IMR-90 (cell line): ENCODE data around the gene GPR37. TPM values are rescaled to one million over a fixed set of nuclear protein-coding genes. Genes with fewer than 3 reads are reported as not detected.
A peak's percentile ranks its signal among the peaks of the same experiment; 100 is the strongest.

Experiments used
- ATAC-seq: fragments of 200-7000 bp; cut with Tn5 transposase; 2 replicates; pipeline ENCODE4 v1.9.1; 2020; ENCODE audit warnings: low read depth, mild to moderate bottlenecking, moderate library complexity
- BruUV-seq: library from RNA; stranded (reverse); fragments of 400-500 nt; replicated peaks from 2 replicates; lab custom pipeline; 2021; lab: Mats Ljungman, UMichigan
- CTCF ChIA-PET: fragments of 300-600 bp; formaldehyde crosslinking; extraction: SDS; loops from one replicate; lab custom pipeline; 2021; ENCODE audit warnings: antibody characterized with exemption; lab: Yijun Ruan, JAX
- POLR2A ChIA-PET: fragments of 300-600 bp; sonication (Branson Sonifier 250); formaldehyde crosslinking; loops from one replicate; lab custom pipeline; 2022; ENCODE audit warnings: antibody characterized with exemption; ENCODE audit not compliant: unreplicated experiment; lab: Charles Lee
- DNase-seq: peaks from one replicate; pipeline ENCODE4 v3.0.0; 2013
- H2AFZ ChIP-seq: replicated peaks from 2 replicates; pipeline ENCODE3; 2013; ENCODE audit warnings: low read length, mild to moderate bottlenecking; ENCODE audit not compliant: poor library complexity
- H2AK5ac ChIP-seq: 2 replicates; pipeline ENCODE4 v1.6.1; 2013; ENCODE audit warnings: low read depth, low read length, inconsistent platforms
- H2AK9ac ChIP-seq: replicated peaks from 2 replicates; pipeline ENCODE3; 2013; ENCODE audit warnings: mild to moderate bottlenecking, low read depth, low read length, moderate library complexity; ENCODE audit not compliant: poor library complexity
- H2BK120ac ChIP-seq: 2 replicates; pipeline ENCODE4 v1.6.1; 2013; ENCODE audit warnings: low read depth, low read length, inconsistent platforms
- H2BK15ac ChIP-seq: 3 replicates; pipeline ENCODE4 v1.6.1; 2013; ENCODE audit warnings: low read depth, low read length, inconsistent platforms
- H2BK20ac ChIP-seq: 2 replicates; pipeline ENCODE4 v1.6.1; 2013; ENCODE audit warnings: low read depth, mild to moderate bottlenecking, inconsistent platforms, low read length, moderate library complexity
- H2BK5ac ChIP-seq: 2 replicates; pipeline ENCODE4 v1.6.1; 2013; ENCODE audit warnings: mild to moderate bottlenecking, low read depth, low read length, inconsistent platforms; ENCODE audit not compliant: poor library complexity, severe bottlenecking
- H3K14ac ChIP-seq: replicated peaks from 2 replicates; pipeline ENCODE4 v1.6.1; 2013; ENCODE audit warnings: low read depth, low read length, inconsistent platforms
- H3K18ac ChIP-seq: 2 replicates; pipeline ENCODE4 v1.6.1; 2013; ENCODE audit warnings: low read depth, low read length, control low read depth
- H3K23ac ChIP-seq: 2 replicates; pipeline ENCODE4 v1.6.1; 2013; ENCODE audit warnings: low read depth, low read length, inconsistent platforms
- H3K27ac ChIP-seq: 2 replicates; pipeline ENCODE4 v1.5.1; 2013; ENCODE audit warnings: mild to moderate bottlenecking, control low read depth, low read length; ENCODE audit not compliant: insufficient read depth
- H3K27me3 ChIP-seq: 2 replicates; pipeline ENCODE4 v1.6.1; 2013; ENCODE audit warnings: low read length; ENCODE audit not compliant: control insufficient read depth, insufficient read depth
- H3K36me3 ChIP-seq: 2 replicates; pipeline ENCODE4 v1.6.1; 2013; ENCODE audit warnings: low read length, mixed read lengths; ENCODE audit not compliant: control insufficient read depth, insufficient read depth
- H3K4ac ChIP-seq: 2 replicates; pipeline ENCODE4 v1.6.1; 2013; ENCODE audit warnings: low read depth, low read length, inconsistent platforms
- H3K4me1 ChIP-seq: 2 replicates; pipeline ENCODE4 v1.6.1; 2013; ENCODE audit warnings: low read length, mixed read lengths; ENCODE audit not compliant: control insufficient read depth, insufficient read depth
- H3K4me2 ChIP-seq: 2 replicates; pipeline ENCODE4 v1.6.1; 2013; ENCODE audit warnings: low read depth, mild to moderate bottlenecking, control low read depth, low read length, moderate library complexity
- H3K4me3 ChIP-seq: 2 replicates; pipeline ENCODE4 v1.5.1; 2013; ENCODE audit warnings: low read depth, mild to moderate bottlenecking, control low read depth, low read length, moderate library complexity; ENCODE audit not compliant: insufficient read depth
- H3K56ac ChIP-seq: 2 replicates; pipeline ENCODE4 v1.6.1; 2013; ENCODE audit warnings: low read length, inconsistent platforms; ENCODE audit not compliant: insufficient read depth; ENCODE audit errors: extremely low read depth
- H3K79me1 ChIP-seq, 2 experiments: 2 replicates each; pipeline ENCODE4 v1.6.1; 2013; ENCODE audit warnings: low read length in 2 of 2, inconsistent platforms in 1 of 2, low read depth in 1 of 2
- H3K9ac ChIP-seq: 2 replicates; pipeline ENCODE4 v1.6.1; 2013; ENCODE audit warnings: low read depth, low read length, control low read depth
- H3K9me1 ChIP-seq: 2 replicates; pipeline ENCODE4 v1.6.1; 2013; ENCODE audit warnings: low read length, inconsistent platforms; ENCODE audit not compliant: insufficient read depth
- H3K9me3 ChIP-seq: 2 replicates; pipeline ENCODE4 v1.6.1; 2013; ENCODE audit warnings: low read length; ENCODE audit not compliant: control insufficient read depth, insufficient read depth
- H4K20me1 ChIP-seq: 2 replicates; pipeline ENCODE4 v1.6.1; 2013; ENCODE audit warnings: low read length, inconsistent platforms; ENCODE audit not compliant: insufficient read depth
- H4K5ac ChIP-seq: 2 replicates; pipeline ENCODE4 v1.6.1; 2013; ENCODE audit warnings: mild to moderate bottlenecking, low read depth, low read length, control low read depth
- H4K8ac ChIP-seq, 2 experiments: 2 replicates each; pipeline ENCODE4 v1.6.1; 2013; ENCODE audit warnings: low read depth in 2 of 2, low read length in 2 of 2, control low read depth in 1 of 2, inconsistent platforms in 1 of 2
- H4K91ac ChIP-seq: 2 replicates; pipeline ENCODE4 v1.6.1; 2013; ENCODE audit warnings: low read depth, low read length, inconsistent platforms; ENCODE audit not compliant: insufficient read depth
- CHD1 ChIP-seq: IDR thresholded peaks from 2 replicates; pipeline ENCODE4 v1.6.1; 2012; ENCODE audit warnings: low read depth, low read length, improper control_type of control experiment
- CTCF ChIP-seq: conservative IDR thresholded peaks from 2 replicates; pipeline ENCODE4 v1.5.1; 2012; ENCODE audit warnings: mild to moderate bottlenecking, low read depth, low read length, improper control_type of control experiment
- MAFK ChIP-seq: IDR thresholded peaks from 2 replicates; pipeline ENCODE4 v1.6.1; 2012; ENCODE audit warnings: low read depth, low read length, improper control_type of control experiment
- NFE2L2 ChIP-seq: fragments of 150-350 bp; IDR thresholded peaks from 2 replicates; pipeline ENCODE4 v1.6.1; 2016; ENCODE audit warnings: low read depth, mild to moderate bottlenecking, low read length
- POLR2A ChIP-seq: IDR thresholded peaks from 2 replicates; pipeline ENCODE4 v1.6.1; 2012; ENCODE audit warnings: mild to moderate bottlenecking, low read depth, low read length
- RCOR1 ChIP-seq: IDR thresholded peaks from 2 replicates; pipeline ENCODE4 v1.6.1; 2012; ENCODE audit warnings: mild to moderate bottlenecking, low read length, improper control_type of control experiment; ENCODE audit not compliant: insufficient replicate concordance
- SMC3 ChIP-seq: fragments of 150-350 bp; IDR thresholded peaks from 2 replicates; pipeline ENCODE4 v1.6.1; 2016; ENCODE audit warnings: low read depth, mild to moderate bottlenecking, antibody characterized with exemption, low read length, moderate library complexity
- USF2 ChIP-seq: fragments of 150-350 bp; IDR thresholded peaks from 2 replicates; pipeline ENCODE4 v1.6.1; 2017; ENCODE audit warnings: mild to moderate bottlenecking, antibody characterized with exemption, low read length, low read depth
- WGBS, 2 experiments: methylation state at CpG; one replicate each; pipeline versions ENCODE4 v1.1.5 to v1.1.7; 2013; ENCODE audit warnings: missing lambda C conversion rate in 2 of 2; ENCODE audit not compliant: insufficient read length in 1 of 2; ENCODE audit errors: extremely low coverage in 2 of 2; 5-methylcytosine and 5-hydroxymethylcytosine counted together
- dilution Hi-C: fragments of 300-500 bp; cut with HindIII; formaldehyde crosslinking; loops from one replicate; pipeline ENCODE4 v1.14.3; 2018; ENCODE audit warnings: low sequenced_read_pairs; ENCODE audit not compliant: unreplicated experiment
- in situ Hi-C: fragments of 300-500 bp; cut with MboI; formaldehyde crosslinking; loops from 3 replicates; pipeline ENCODE4 v1.14.3; 2019; ENCODE audit warnings: low sequenced_read_pairs, inconsistent platforms, mixed read lengths
- intact Hi-C: fragments of 100-400 bp; cut with micrococcal nuclease; formaldehyde crosslinking; loops from 2 replicates; pipeline ENCODE4 v1.10.0; 2022
- polyA plus RNA-seq, 3 experiments: library from polyadenylated mRNA; depleted of rRNA; stranded (reverse); fragments of >200 nt; gene quantifications; 2 replicates each; pipeline ENCODE4 v1.2.3, GENCODE V29; 2012; ENCODE audit warnings: low replicate concordance in 1 of 3
- total RNA-seq: library from RNA; depleted of rRNA; stranded (reverse); fragments of >200 nt; gene quantifications from 2 replicates; pipeline ENCODE4 v1.2.3, GENCODE V29; 2012

The GPR37 gene
- total and polyA plus RNA-seq, 2 of the 4 experiments (the other 2 are of a cell fraction): 4.6 to 9.3 TPM

DNA sequence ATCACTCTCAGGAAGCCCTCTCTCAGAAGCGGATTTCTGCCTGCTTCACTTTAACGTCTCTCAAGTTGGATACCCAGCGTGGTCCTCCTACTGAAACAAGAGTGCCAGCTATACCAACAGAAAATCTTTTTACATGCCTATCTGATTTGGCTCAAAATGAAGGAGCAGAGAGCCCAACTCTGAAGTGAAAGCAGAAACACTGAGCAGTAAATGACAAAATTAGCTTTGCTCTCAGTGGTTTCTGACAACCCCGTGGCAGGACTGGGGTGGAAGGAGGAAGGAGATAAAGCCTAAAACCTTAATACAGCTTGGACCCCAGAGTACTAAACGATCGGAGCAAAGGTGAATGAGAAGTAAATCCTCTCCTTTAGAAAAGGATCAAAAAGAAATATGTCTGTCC is 25.1 kb upstream of the GPR37 start:
- H3K4ac ChIP-seq: no peak overlapping the region; the same call in 1 of the 2 replicates
- ChIA-PET CTCF (no interaction called here), POLR2A (no interaction called here)
- no peak for DNase-seq
- intact Hi-C loops: loop anchor here (10.0 kb wide), 1 partner anchor 816 kb away; no protein-coding TSS in a partner anchor
- no peak overlapping the region for H2BK5ac ChIP-seq
- peak overlapping the region; percentile 79 for H2BK20ac ChIP-seq
- H4K91ac ChIP-seq: peak overlapping the region; percentile 28; the same call in 1 of the 2 replicates
- H3K14ac ChIP-seq: 0 out of 2 replicates have a peak overlapping the region, but pooled peaks have one; percentile 19
- H2AFZ ChIP-seq: no peak overlapping the region
- H3K9me1 ChIP-seq: no peaks in the 10 kb centered on the region
- BruUV-seq: no TSS peak
- no peak for ATAC-seq
- no peak overlapping the region for H3K56ac ChIP-seq
- no peak overlapping the region for H2AK5ac ChIP-seq
- H2BK120ac ChIP-seq: peak overlapping the region; percentile 30; the same call in 1 of the 2 replicates
- H3K9me3 ChIP-seq: no peaks in the 10 kb centered on the region
- no peak overlapping the region for H3K4me3 ChIP-seq
- no peak overlapping the region for H3K4me2 ChIP-seq
- H3K4me1 ChIP-seq: peaks cover 3% of the 10 kb centered on the region; the same call in 1 of the 2 replicates
- H3K18ac ChIP-seq: no peak overlapping the region
- no peak overlapping the region for H3K9ac ChIP-seq
- WGBS, 2 experiments: no CpG with 5 or more reads among the region's 6 CpGs
- H3K27me3 ChIP-seq: no peaks in the 10 kb centered on the region
- dilution Hi-C loops: no loop called here
- H3K79me1 ChIP-seq: no peaks in the 10 kb centered on the region
- no peak overlapping the region for H2BK15ac ChIP-seq
- H3K23ac ChIP-seq: 0 out of 2 replicates have a peak overlapping the region, but pooled peaks have one; percentile 68
- no peak overlapping the region for H3K27ac ChIP-seq
- H4K20me1 ChIP-seq: no peaks in the 10 kb centered on the region
- no peak overlapping the region for H2AK9ac ChIP-seq
- in situ Hi-C loops: no loop called here
- peak overlapping the region in 1 of 2 experiments; percentile 69; a peak in 2 of 4 replicates for H4K8ac ChIP-seq
- H4K5ac ChIP-seq: no peak overlapping the region
- no peaks in the 10 kb centered on the region for H3K36me3 ChIP-seq
- TF ChIP-seq RCOR1 (no peak), CTCF (no peak), SMC3 (no peak), MAFK (no peak), NFE2L2 (no peak), CHD1 (no peak), POLR2A (no peak), USF2 (no peak)
